Right lobe of liver (tissue), 6 donors: ENCODE data around the gene C3AR1. TPM values are rescaled to one million over a fixed set of nuclear protein-coding genes. Genes with fewer than 3 reads are reported as not detected.

Source experiments
- ATAC-seq, 4 donors: fragments of 200-7000 bp; cut with Tn5 transposase; one replicate each; pipeline ENCODE4 v1.9.1; 2020; ENCODE audit warnings: mild to moderate bottlenecking in 4 of 4, moderate library complexity in 4 of 4
- DNase-seq, 3 donors: peaks; one replicate each; pipeline ENCODE4 v3.0.0-alpha.2; 2020
- H3K27ac ChIP-seq, 3 donors: fragments of 200-600 bp; one replicate each; pipeline ENCODE4 v1.8.0; 2022
- H3K27me3 ChIP-seq, 2 donors: fragments of 200-600 bp; one replicate each; pipeline ENCODE4 v1.8.0; 2022
- H3K36me3 ChIP-seq, 4 donors: fragments of 200-600 bp; sonication (generic) in 1 of 4; one replicate each; pipeline versions ENCODE4 v1.5.1 to v1.8.0; 2017 to 2022; ENCODE audit warnings: control low read depth in 1 of 4
- H3K4me1 ChIP-seq, 4 donors: fragments of 200-600 bp; sonication (generic) in 1 of 4; one replicate each; pipeline versions ENCODE4 v1.5.1 to v1.8.0; 2017 to 2022; ENCODE audit warnings: control low read depth in 1 of 4
- H3K4me3 ChIP-seq, 3 donors: fragments of 200-600 bp; one replicate each; pipeline ENCODE4 v1.8.0; 2022
- H3K9me3 ChIP-seq, 4 donors: fragments of 200-600 bp; sonication (generic) in 1 of 4; one replicate each; pipeline versions ENCODE4 v1.5.1 to v1.8.0; 2017 to 2022; ENCODE audit warnings: control low read depth in 1 of 4
- POLR2A ChIP-seq: fragments of 450-650 bp; IDR thresholded peaks from one replicate; pipeline ENCODE4 v1.6.1; 2017; ENCODE audit warnings: antibody characterized with exemption, mild to moderate bottlenecking
- WGBS: methylation state at CpG from one replicate; pipeline ENCODE4 v1.1.6; 2018; ENCODE audit warnings: low coverage, low lambda C conversion rate; ENCODE audit not compliant: insufficient coverage; ENCODE audit errors: missing lambda C conversion rate; 5-methylcytosine and 5-hydroxymethylcytosine counted together
- intact Hi-C, 2 donors: fragments of 100-400 bp; cut with DNase I; formaldehyde crosslinking; loops; one replicate each; pipeline versions ENCODE4 v1.11.2 to v1.14.1; 2022
- total RNA-seq, 6 experiments: library from RNA; depleted of rRNA in 2 of 6; stranded (reverse); fragments of >200 nt in 2 of 6; fragmentation: NEBNext Ultra II Directional in 3 of 6; extraction: Animal tissue kit (Norgen Biotek cat#: 25700) in 3 of 6; gene quantifications; one replicate each; pipeline versions ENCODE4 v1.1.0 to v1.2.4, GENCODE V29; 2016 to 2023
- TF ChIP-seq, protein P1 (sequence below), 4 donors: fragments of 200-600 bp in 3 of 4; fragments of 450-650 bp in 1 of 4; IDR thresholded peaks; one replicate each; pipeline versions ENCODE4 v1.5.1 to v1.8.0; 2016 to 2022; ENCODE audit warnings: antibody characterized with exemption in 4 of 4, mild to moderate bottlenecking in 2 of 4
- donor health status: DM: no; HTN: yes; CAD: no.
- donor health status: DM: no; HTN: no; CAD: no.
- donor health status: DM: no; HTN: no; CAD: no.
- donor health status: DM: no; HTN: yes; CAD: no.
- donor health status: DM: no; HTN: yes; CAD: no.

C3AR1 gene
- total RNA-seq, 6 experiments from 2014 or later = 2.0 to 11.9 (median 3.8) TPM

DNA sequence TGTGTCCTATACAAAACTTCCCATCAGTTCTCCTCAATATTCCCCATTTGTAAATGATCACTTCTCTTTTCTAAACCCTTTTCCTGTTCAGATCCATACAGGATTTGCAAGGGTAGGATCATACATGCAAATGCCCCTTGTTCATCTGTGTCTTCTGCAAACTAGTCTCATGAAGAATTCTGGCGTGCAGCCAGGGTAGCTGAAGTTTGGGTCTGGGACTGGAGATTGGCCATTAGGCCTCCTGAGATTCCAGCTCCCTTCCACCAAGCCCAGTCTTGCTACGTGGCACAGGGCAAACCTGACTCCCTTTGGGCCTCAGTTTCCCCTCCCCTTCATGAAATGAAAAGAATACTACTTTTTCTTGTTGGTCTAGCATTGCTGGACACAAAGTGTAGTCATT is 11.3 kb downstream of the C3AR1 start:
- H3K4me3 ChIP-seq = no peak overlapping the region
- intact Hi-C loops = no loop called here
- TF ChIP-seq, protein P1, sequence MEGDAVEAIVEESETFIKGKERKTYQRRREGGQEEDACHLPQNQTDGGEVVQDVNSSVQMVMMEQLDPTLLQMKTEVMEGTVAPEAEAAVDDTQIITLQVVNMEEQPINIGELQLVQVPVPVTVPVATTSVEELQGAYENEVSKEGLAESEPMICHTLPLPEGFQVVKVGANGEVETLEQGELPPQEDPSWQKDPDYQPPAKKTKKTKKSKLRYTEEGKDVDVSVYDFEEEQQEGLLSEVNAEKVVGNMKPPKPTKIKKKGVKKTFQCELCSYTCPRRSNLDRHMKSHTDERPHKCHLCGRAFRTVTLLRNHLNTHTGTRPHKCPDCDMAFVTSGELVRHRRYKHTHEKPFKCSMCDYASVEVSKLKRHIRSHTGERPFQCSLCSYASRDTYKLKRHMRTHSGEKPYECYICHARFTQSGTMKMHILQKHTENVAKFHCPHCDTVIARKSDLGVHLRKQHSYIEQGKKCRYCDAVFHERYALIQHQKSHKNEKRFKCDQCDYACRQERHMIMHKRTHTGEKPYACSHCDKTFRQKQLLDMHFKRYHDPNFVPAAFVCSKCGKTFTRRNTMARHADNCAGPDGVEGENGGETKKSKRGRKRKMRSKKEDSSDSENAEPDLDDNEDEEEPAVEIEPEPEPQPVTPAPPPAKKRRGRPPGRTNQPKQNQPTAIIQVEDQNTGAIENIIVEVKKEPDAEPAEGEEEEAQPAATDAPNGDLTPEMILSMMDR (IDR thresholded peaks at IDR 0.05) = no peak
- DNase-seq = no peak
- no peaks in the 10 kb centered on the region for H3K9me3 ChIP-seq
- WGBS = no CpG with 5 or more reads among the region's 2 CpGs
- no peaks in the 10 kb centered on the region for H3K27me3 ChIP-seq
- no peak for ATAC-seq
- H3K4me1 ChIP-seq = no peaks in the 10 kb centered on the region
- no peak overlapping the region for H3K27ac ChIP-seq
- peaks cover 0 to 31% (median 7%) of the 10 kb centered on the region in 4 donors for H3K36me3 ChIP-seq

DNA sequence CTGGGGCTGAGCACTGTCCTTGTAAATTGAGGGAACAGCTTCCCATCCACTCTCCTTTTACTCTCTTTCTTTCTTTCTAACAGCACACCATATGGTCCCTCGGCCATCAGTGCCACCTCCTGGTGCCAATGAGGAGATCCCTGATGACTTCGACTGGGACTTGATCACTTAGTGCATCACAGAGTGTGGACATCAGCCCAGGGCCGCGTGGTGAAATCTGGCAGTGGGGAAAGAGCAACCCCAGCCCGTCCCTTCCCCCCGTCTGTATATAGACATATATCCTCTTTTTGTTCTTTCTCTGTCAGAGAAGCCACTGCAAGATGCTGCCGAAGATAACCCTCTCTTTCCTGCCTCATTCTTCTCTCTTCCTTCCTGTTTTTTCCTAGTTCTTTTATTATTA is 13.5 kb downstream of the C3AR1 start:
- H3K4me3 ChIP-seq = no peak overlapping the region
- H3K36me3 ChIP-seq = peaks cover 0 to 53% (median 19%) of the 10 kb centered on the region in 4 donors
- 71% methylated on average over 6 of the region's 7 CpGs for WGBS
- H3K4me1 ChIP-seq = no peaks in the 10 kb centered on the region
- TF ChIP-seq POLR2A = no peak
- TF ChIP-seq, protein P1 (IDR thresholded peaks at IDR 0.05) = no peak
- H3K27ac ChIP-seq = no peak overlapping the region
- ATAC-seq (peak; percentile 47 to 56 (median 51)), DNase-seq (peak in 1 of 3 donors; percentile 45)
- intact Hi-C loops = no loop called here
- no peaks in the 10 kb centered on the region for H3K9me3 ChIP-seq
- no peaks in the 10 kb centered on the region for H3K27me3 ChIP-seq

DNA sequence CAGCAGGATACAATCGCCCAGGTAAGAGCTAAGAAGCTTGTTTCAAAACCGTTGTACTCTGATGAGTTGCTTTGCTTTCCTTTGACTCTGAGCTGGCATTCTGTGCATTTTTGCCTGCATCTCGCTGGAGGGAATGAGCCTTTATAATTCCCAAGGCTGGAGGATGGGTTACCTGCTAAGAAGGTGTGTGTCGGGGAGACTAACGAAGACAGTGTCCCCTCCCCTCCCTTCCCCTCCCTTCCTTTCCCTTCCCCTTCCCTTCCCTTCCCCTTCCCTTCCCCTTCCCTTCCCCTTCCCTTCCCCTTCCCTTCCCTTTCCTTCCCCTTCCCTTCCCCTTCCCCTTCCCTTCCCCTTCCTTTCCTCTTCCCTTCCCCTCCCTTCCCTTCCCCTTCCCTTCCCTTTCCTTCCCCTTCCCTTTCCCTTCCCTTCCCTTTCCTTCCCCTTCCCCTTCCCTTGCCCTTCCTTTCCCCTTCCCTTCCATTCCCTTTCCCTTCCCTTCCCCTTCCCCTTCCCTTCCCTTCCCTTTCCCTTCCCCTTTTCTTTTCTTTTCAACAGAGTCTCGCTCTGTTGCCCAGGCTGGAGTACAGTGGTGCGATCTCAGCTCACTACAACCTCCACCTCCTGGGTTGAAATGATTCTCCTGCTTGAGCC is 15.4 kb downstream of the C3AR1 start:
- TF ChIP-seq, protein P1 (IDR thresholded peaks at IDR 0.05) = no peak
- no peak for TF ChIP-seq POLR2A
- no peak for DNase-seq
- ATAC-seq = no peak
- intact Hi-C loops = no loop called here
- Histone ChIP-seq H3K36me3 (peaks cover 0 to 66% (median 20%) of the 10 kb centered on the region in 4 donors), H3K4me1 (peaks cover 0 to 1% (median 0%) of the 10 kb centered on the region in 4 donors), H3K4me3 (no peak overlapping the region), H3K27ac (no peak overlapping the region), H3K9me3 (no peaks in the 10 kb centered on the region), H3K27me3 (no peaks in the 10 kb centered on the region)
- 81% methylated on average over 5 of the region's 7 CpGs for WGBS

DNA sequence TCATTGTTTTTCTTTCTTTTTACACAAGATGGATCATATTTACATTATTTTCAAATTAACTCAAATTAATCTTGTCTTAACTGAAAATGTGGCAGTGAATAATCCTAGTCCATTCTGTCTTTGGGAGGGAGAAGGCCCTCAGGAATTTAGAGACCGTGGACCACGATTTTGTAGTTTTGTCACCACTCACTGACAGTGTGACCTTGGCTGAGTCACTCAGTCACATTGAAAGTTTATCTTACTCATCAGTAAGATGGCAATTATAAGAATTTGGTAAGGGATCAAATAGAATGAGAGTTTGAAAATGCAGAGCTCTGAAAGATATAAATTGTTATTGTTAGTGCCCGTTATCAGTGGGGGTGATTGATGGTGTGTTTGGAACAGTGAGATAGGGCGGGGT is 17.3 kb downstream of the C3AR1 start:
- peaks cover 0 to 85% (median 20%) of the 10 kb centered on the region in 4 donors for H3K36me3 ChIP-seq
- H3K4me3 ChIP-seq = no peak overlapping the region
- ATAC-seq = no peak
- DNase-seq = no peak
- no peak for TF ChIP-seq POLR2A
- TF ChIP-seq, protein P1 (IDR thresholded peaks at IDR 0.05) = no peak
- no peak overlapping the region for H3K27ac ChIP-seq
- no peaks in the 10 kb centered on the region for H3K27me3 ChIP-seq
- H3K9me3 ChIP-seq = no peaks in the 10 kb centered on the region
- intact Hi-C loops = no loop called here
- WGBS = 87% methylated on average over 4 of the region's 4 CpGs
- peaks cover 0 to 3% (median 0%) of the 10 kb centered on the region in 4 donors for H3K4me1 ChIP-seq
